Hematopoietic multipotent progenitor cell (in vitro differentiated cells): ENCODE results near the gene DCAF15. TPM values are rescaled to one million over a fixed set of nuclear protein-coding genes. Genes with fewer than 3 reads are reported as not detected.
A peak's percentile ranks its signal among the peaks of the same experiment; 100 is the strongest.
"Not testable (repeated sequence)": the region's sequence is repeated elsewhere in the genome, so short reads cannot be mapped to it uniquely, and the experiment has no call there.

Experiments used
- DNase-seq, 3 donors: peaks; one replicate each; pipeline ENCODE4 v3.0.0-alpha.2; 2011 to 2015; ENCODE audit warnings: low read depth in 2 of 3, low spot score in 2 of 3
- total RNA-seq: library from RNA; depleted of rRNA; stranded (reverse); fragments of >200 nt; gene quantifications from one replicate; pipeline ENCODE4 v1.2.3, GENCODE V29; 2012

Gene DCAF15
- total RNA-seq, 1 donor, result 61.9 TPM

DNA sequence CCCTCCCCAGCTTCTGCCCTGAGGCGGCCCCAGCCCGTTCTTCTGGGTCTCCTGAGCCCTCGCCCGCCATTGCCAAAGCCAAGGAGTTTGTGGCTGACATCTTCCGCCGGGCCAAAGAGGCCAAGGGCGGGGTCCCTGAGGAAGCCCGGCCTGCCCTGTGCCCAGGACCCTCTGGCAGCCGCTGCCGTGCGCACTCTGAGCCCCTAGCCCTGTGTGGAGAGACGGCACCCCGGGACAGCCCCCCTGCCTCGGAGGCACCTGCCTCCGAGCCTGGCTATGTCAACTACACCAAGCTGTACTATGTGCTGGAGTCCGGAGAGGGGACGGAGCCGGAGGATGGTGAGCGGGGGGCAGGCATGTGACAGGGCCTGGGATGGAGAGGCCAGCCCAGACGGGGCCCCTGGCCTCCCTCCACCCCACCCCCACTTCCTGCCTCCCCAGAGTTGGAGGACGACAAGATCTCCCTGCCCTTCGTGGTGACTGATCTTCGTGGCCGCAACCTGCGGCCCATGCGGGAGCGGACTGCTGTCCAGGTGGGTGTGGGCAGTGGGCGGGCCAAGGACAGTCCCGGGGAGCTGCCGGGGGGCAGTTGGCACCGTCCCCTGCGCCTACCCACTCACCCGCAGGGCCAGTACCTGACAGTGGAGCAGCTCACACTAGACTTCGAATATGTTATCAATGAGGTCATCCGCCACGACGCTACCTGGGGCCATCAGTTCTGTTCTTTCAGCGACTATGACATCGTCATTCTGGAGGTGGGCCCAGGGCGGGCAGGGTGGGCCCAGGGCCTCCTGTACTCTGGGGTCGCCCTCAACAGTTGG, 7.0 kb downstream of the DCAF15 start:
- no peak for DNase-seq

DNA sequence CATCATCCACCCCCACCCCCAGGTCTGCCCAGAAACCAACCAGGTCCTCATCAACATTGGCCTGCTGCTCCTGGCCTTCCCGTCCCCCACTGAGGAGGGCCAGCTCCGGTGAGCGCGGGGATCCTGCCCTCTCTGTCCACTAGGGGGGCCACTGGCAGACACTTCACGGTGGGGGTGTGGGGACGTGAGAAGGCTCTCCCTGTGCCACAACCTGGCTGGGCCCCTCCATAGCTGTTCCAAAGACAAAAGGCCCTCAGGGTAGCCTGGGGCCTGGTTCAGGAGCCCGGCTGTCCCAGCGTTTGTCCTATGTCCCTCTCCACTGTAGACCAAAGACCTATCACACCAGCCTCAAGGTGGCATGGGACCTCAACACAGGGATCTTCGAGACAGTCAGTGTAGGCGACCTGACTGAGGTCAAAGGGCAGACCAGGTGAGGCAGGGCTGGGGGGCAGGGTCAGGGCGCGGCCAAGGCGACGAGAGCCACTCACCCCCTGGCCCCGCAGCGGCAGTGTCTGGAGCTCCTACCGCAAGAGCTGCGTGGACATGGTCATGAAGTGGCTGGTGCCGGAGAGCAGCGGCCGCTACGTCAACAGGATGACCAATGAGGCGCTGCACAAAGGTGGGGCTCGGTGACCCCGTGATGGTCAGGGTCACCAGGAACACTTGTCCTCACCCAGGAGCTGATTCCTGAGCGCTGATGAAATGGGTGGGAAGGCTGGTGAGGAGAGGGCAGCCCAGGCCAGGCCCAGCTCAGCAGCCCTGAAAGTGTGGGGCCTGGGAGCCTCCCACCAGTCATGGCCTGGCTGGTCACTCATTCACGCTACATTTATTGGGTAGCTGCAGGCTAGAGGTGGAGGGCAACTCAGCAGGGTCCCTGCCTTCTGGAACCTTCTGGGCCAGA, 7.9 kb downstream of the DCAF15 start:
- DNase-seq, result peak in 2 of 3 donors; percentile 43 to 55

DNA sequence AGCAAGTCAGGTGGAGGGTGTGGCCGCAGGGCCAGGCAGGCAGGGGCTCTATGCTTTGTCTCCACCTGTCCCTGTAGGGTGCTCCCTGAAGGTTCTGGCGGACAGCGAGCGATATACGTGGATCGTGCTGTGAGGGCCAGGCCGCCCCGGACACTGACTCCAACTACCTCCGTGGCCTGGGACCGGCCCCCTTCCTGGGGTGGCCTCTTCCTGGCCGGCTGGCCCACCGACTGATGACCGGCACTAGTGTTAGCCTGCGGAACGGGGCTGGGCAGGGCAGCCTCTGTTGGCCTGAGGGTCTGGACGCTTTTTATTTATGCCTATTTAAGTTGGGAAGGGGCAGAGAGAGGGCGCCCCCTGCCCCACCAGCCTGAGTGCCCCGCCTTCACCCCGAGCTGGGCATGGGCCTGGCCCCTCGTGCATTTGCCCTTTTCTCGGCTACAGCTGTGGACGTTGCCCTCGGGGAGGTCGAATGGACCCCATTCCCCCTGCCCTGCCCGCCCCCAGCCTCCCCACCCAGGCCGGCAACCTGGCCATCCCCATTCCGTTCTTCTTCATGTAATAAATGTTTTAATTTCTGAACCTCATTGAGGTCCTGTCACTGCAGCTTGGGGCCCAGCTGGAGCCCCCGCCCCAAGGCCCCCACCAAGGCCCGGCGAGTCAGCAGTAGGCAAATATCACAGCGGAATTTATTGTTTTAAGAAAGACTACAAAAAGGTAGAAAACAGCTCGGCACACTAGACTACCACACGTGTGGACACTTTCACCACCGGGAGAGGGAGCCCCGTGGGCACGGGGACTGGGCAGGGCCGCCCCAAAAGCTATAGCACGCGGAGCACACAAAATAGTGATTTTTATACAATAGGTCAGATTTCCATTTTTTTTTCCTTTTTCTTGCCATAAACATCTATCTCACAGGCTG, 8.8 kb downstream of the DCAF15 start:
- DNase-seq, result no peak

DNA sequence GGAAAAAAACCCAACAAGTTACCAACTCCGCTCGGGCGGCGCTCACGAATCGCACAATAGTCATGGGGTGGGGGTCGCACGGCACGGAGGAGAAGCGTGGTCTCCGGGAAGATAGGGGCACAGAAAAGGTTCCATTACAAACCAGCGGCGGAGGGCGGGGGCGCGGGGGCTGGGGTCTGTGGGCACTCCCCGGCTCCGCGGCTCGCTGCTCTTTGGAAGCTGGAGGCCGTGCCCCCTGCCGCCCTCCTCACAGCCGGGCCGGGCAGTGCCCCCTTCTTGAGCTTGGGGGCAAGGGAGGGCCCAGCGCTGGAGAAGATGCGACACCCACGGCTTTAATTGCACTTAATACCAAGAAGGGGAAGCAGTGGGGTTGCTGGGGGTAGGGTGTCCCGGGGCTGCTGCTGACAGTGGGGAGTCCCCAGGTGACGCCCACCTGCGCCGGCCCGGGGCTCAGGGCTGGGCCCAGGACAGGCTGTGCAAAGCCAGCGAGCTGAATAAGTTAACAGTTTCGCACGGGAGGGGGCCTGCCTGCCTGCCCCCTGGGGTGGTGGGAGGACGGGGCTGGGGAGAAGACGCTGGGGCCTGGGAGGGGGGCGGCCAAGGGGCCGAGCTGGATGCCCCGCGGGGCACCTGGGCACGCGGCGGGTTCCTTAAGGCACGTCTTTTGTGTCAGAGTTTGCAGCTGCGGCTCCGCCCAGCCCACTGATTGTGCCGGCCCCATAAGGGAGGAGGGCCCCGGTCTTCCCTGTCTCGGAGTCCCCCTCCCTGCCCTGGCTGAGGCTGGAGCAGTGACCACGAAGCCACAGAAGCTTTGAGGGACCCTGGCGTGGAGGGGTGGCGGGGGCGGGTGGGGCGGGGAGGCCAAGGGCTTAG, 9.8 kb downstream of the DCAF15 start:
- DNase-seq, result no peak

DNA sequence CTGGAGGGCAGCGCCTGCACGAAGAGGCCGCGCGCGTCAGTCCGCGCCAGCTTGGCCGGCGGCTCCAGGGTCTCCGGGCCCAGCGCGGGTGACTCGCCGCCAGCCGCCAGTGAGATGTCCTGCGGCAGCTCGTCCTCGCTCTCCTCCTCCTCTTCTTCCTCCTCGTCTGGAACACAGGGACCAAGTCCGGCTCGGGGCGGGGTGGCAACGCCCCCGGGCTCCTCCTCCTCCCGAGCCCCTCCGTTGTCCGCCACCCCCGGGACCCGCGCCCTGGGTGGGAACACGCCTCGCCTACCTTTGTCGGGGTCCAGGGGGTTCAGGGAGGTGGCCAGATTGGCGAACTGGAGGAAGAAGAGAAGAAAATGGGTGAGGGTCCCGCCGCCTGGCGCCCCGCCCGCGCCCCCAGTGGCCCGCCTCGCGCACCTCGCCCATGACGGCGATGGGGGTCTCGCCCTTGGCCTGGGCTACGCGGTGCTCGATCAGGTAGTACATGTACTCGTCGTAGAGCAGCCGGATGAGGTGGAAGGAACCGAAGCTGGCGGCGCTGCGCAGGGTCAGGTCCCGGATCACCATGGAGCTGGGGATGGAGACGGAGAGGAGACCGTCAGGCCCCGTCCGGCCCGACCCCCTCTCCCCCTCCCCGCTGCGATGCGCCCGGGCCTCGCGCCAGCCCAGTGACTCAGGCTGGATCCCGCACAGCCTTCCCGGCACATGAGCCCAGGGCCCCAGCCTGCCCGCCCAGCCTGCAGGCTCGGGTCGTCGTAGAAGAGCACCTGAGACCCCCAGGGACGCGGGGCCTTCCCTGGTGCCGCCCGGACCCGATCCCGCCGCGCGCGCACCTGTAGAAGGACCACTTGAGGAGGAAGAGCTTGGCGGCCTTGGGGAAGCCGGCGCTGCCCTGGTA, 10.6 kb downstream of the DCAF15 start:
- no peak for DNase-seq

DNA sequence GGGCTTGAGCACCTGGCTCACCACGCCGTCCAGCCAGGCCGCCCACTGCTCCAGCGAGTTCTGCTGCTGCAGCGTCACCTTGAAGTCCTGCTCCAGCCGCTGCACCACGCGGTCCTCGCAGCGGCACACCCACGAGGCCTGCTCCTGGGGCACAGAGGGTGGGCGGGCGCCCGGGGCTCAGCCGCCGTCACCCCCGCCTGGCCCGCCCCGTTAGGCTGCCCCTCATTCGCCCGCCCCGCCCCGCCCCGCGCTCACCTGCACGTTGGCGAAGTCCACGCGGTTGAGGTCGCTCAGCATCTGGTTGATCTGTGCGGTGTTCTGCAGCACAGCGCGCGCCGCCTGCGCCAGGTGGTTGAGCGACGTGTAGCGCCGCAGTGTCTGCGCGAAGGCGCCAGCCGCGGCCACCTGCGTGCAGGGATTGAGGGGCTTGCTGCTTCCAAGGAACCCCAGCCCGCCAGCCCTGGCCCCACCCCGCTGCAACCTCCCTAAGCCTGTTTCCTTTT, 11.3 kb downstream of the DCAF15 start:
- no peak for DNase-seq

DNA sequence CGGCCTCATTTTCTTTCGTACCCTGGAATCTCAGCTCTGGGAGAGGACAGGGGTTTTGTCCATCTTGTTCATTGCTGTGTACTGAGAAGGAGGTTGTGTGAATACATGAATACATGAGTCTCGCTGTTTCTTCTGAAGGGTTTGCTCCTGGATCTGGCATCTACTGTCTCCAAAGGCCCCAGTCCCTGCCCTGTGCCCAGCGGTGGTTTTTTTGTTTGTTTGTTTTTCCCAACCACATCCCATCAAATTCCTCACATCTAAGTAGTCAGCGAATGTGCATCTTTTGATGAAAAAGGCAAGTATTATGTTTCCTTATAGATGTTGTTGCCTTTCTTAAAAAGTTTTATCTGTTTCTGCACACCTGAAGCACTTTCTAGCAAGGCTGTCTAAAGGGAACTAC, 12.5 kb downstream of the DCAF15 start:
- DNase-seq, result no peak

DNA sequence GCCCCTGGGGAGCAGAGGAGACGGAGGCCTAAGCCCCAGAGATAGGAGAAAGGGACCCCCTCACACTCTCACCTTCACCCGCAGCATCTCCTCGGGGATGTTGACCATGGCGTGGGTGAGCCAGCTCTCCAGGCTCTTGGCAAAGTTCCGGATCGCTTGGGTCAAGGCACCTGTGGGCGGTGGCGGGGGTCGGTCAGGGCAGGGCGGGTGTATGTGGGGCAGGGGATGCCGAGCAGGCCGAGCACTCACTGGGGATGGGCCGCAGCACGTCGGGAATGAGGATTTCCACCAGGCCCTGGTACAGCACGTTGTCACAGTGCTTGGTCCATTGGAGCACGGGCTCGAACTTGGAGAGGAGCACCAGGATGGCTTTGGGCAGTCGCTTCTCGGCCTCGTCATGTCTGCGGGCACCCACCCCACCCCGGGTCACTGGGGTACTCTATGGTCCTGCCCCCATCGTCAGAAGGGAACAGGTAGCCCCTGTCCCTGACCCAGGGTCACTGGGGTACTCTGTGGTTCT, 13.1 kb downstream of the DCAF15 start:
- DNase-seq, result no peak

DNA sequence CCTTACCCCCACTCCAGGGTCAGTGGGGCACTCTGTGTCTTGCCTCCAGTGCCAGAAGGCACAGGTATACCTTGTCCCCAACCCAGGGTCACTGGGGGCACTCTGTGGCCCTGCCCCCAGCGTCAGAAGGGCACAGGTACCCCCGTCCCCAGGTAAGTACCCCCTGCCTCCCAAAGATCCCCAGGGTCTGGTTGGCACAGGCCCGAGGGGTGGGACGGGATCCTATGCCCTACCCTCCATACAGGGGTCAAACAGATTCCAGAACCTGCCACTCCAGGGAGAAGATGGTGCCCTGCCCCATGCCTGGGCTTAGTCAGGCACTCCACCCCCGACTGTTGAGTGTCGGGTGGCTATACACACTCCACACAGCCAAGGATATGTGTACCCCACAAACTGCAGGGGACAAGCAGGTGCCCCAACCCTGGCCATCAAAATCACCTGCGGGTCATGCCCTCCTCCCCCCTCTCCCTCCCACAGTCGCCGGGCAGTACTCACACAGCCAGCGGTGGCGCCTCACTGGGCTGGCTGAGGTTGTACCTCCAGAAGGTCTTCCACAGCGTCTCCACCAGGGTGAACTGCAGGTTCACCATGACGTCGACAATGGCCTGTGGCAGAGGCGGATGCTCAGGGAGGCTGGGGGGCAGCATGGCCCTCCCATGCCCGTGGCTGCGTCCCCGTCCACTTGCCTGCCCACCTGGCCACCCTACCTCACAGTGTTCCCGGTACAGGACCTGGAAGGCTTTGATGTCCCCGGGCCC, 13.8 kb downstream of the DCAF15 start:
- DNase-seq, result no peak

DNA sequence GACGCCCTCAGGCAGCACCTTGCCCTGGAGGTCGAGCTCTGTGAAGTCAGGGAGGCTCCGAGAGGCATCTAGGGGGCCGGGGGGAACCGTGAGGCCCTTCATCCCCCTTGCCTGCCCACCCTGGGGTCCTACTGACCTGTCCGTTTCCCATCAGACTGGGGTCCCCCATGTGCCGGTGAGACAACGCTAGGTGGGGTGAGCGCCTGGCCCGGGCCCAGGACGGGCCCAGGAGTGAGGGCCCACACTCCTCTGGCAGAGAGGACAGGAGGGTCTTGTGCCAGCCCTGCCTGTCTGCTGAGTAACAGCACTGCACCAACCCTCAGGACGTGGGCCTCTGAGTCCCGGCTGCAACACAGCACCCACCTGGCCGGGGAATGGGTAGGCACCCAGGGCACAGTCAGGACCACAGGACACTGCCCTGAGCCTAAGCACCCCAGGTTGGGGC, 14.4 kb downstream of the DCAF15 start:
- DNase-seq, result no peak

DNA sequence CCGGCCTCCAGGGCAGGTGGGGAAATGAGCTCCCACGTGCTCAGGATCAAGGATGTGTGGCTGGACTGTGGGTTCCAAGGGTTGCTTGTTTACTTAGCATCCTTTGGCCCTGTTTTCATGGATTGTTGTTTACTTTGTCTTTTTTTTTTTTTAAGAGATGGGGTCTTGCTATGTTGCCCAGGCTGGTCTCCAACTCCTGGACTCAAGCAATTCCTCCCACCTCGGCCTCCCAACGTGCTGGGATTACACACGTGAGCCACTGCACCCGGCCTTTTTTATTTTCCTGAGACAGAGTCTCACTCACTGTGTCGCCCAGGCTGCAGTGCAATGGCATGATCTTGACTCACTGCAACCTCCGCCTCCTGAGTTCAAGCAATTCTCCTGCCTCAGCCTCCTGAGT, 14.9 kb downstream of the DCAF15 start:
- not testable (repeated sequence) for DNase-seq

DNA sequence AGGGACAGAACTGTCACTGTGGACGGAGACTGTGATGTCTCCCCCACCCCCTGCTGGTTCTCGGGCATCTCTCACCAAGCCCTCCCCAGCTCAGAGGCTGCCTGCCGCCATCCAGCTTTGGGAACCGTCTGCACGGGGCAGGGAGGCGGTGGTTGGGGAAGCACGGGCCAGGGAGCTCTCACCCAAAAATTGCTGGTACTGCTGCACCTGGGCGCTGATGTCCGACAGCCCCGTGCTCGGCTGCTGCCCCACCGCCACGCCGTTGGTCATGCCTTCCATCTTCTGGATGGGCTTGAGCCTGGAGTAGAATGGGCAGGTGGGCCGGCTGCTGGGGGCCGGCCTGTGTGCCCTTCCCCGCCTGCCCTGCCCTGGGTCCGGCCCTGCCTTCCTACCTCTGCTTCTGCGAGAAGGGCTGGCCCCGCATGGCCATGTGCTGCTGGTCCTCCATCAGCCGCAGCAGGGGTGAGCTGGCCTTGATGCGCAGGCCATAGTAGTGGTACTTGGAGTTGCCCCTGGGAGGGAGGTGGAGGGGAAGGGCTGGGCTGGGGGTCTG, 16.1 kb downstream of the DCAF15 start:
- DNase-seq, result no peak

DNA sequence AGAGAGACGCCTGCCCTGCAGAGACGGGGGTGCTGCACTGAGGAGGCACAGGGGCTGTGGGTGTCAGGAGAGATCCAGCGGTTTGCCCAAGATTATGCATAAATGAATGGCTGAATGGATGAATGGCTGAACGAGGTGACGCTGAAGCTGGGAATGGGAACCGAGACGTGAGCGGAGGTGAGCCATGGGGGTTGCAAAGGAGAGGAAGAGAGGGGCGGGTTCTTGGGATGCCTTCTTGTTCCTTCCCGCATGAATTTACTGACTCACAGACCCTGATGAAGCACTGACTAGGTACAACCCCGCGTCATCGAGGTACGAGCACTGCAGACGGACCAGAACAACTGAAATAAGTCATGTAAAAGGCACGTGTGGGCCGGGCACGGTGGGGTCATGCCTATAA, 16.7 kb downstream of the DCAF15 start:
- DNase-seq, result no peak

DNA sequence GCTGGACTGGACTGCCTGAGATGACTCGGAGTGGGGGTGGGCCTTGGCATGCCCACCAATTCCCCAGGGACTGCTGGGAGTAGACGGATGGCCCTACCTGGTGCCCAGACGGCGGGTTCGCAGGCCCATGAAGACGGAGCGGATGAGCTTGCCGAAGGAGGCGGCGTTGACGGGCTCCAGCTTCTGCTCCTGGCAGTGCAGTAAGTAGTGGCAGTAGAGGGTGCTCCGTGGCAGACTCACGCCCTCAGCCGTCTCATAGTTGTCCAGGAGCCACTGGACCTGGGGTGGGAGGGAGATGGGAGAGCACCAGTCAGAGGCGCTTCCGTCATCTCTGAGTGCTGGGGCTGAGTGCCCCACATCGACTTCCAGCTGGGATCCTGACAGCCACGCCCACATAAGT, 17.6 kb downstream of the DCAF15 start:
- no peak for DNase-seq

DNA sequence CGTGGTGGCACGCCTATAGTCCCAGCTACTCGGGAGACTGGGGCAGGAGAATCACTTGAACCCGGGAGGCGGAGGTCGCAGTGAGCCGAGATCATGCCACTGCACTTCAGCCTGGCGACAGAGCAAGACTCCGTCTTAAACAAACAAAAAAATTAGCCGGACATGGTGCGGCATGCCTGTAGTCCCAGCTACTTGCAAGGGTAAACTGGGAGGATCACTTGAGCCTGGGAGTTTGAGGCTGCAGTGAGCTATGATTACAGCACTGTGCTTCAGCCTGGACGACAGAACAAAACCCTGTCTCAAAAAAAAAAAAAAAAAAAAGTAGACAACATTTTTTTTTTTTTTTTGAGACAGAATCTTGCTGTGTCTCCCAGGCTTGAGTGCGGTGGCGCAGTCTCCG, 19.6 kb downstream of the DCAF15 start:
- not testable (repeated sequence) for DNase-seq

DNA sequence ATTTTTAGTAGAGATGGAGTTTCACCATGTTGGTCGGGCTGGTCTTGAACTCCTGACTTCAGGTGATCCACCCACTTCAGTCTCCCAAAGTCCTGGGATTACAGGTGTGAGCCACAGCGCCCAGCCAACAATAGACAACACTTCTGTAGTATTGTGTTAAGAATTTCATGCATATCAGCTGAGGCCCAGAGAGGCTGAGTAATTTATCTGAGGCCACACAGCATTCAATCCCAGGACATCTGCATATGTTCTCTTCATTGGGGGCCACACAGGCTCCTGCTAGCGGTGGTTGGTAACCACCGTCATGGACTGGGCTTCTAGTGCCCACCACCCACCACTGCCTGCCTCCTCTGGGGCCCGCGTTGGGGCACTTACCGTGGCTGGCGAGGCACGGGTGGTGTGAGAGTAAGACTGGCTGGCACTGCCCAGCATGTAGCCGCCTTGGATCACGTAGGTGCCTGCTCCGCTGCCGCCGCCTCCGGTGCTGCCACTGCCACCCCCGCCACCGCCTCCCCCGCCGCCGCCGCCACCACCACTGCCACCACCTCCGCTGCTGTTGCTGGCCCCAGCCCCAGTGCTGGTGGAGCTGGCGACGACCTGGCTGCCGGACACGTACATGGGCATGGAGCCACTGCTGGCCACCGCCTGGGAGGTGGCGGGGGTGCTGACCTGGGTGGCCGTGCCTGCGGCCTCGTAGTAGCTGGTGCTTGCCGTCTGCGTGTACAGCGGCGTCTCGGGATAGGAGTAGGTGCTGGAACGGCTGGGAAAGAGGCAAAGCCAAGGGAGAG, 20.3 kb downstream of the DCAF15 start:
- DNase-seq, result no peak
